Central memory CD8-positive, alpha-beta T cell (primary cell): Measurements from ENCODE around the gene ATG2A.

Source experiments
- ATAC-seq: fragments of 150-1000 bp; cut with Tn5 transposase; replicated peaks from 2 replicates; pipeline ENCODE4 v1.10.0; 2022; ENCODE audit warnings: mild to moderate bottlenecking, moderate FRiP score, moderate number of reproducible peaks; ENCODE audit not compliant: poor library complexity, severe bottlenecking; ENCODE audit errors: extremely low read depth
- DNase-seq, 2 donors: peaks; one replicate each; pipeline ENCODE4 v3.0.0; 2021; ENCODE audit warnings: low spot score in 2 of 2
- H3K27ac Mint-ChIP-seq: one replicate; pipeline ENCODE4 v1.8.0; 2022; ENCODE audit warnings: low read depth, mild to moderate bottlenecking, moderate library complexity, mixed read lengths
- H3K27me3 Mint-ChIP-seq: one replicate; pipeline ENCODE4 v1.8.0; 2022; ENCODE audit warnings: mixed read lengths
- H3K36me3 Mint-ChIP-seq: one replicate; pipeline ENCODE4 v1.8.0; 2022; ENCODE audit warnings: mild to moderate bottlenecking, moderate library complexity, mixed read lengths; ENCODE audit not compliant: insufficient read depth
- H3K4me1 Mint-ChIP-seq: one replicate; pipeline ENCODE4 v1.8.0; 2022; ENCODE audit warnings: mixed read lengths
- H3K4me3 Mint-ChIP-seq: one replicate; pipeline ENCODE4 v1.8.0; 2022; ENCODE audit warnings: mild to moderate bottlenecking, moderate library complexity, mixed read lengths
- H3K9me3 Mint-ChIP-seq: one replicate; pipeline ENCODE4 v1.8.0; 2022; ENCODE audit warnings: mixed read lengths

Gene ATG2A

GRCh38 chr11:64933213-64933934, 16.4 kb upstream of the ATG2A start:
- H3K4me3 Mint-ChIP-seq: no peak overlapping the region
- DNase-seq: no peak
- no peaks in the 10 kb centered on the region for H3K4me1 Mint-ChIP-seq
- ATAC-seq: no peak
- no peak overlapping the region for H3K27ac Mint-ChIP-seq
- no peaks in the 10 kb centered on the region for H3K9me3 Mint-ChIP-seq
- peaks cover 12% of the 10 kb centered on the region for H3K36me3 Mint-ChIP-seq
- H3K27me3 Mint-ChIP-seq: no peaks in the 10 kb centered on the region

GRCh38 chr11:64932324-64932723, 15.3 kb upstream of the ATG2A start:
- H3K9me3 Mint-ChIP-seq: no peaks in the 10 kb centered on the region
- no peak for ATAC-seq
- no peak overlapping the region for H3K27ac Mint-ChIP-seq
- peaks cover under 1% of the 10 kb centered on the region for H3K4me1 Mint-ChIP-seq
- H3K27me3 Mint-ChIP-seq: no peaks in the 10 kb centered on the region
- H3K4me3 Mint-ChIP-seq: no peak overlapping the region
- DNase-seq: no peak
- H3K36me3 Mint-ChIP-seq: peaks cover 19% of the 10 kb centered on the region

- DNase-seq (no peak), ATAC-seq (no peak)
- H3K27ac Mint-ChIP-seq: no peak overlapping the region
- no peaks in the 10 kb centered on the region for H3K27me3 Mint-ChIP-seq
- H3K9me3 Mint-ChIP-seq: no peaks in the 10 kb centered on the region
- peaks cover 5% of the 10 kb centered on the region for H3K4me1 Mint-ChIP-seq
- no peak overlapping the region for H3K4me3 Mint-ChIP-seq
- H3K36me3 Mint-ChIP-seq: peaks cover 19% of the 10 kb centered on the region
Measured at GRCh38 chr11:64931290-64931689, 14.3 kb upstream of the ATG2A start.

GRCh38 chr11:64930340-64930739, 13.3 kb upstream of the ATG2A start:
- Mint-ChIP-seq H3K27me3 (no peaks in the 10 kb centered on the region), H3K4me3 (no peak overlapping the region), H3K4me1 (peaks cover 7% of the 10 kb centered on the region), H3K27ac (no peak overlapping the region), H3K36me3 (peaks cover 19% of the 10 kb centered on the region), H3K9me3 (no peaks in the 10 kb centered on the region)
- DNase-seq (no peak), ATAC-seq (no peak)

- no peak overlapping the region for H3K4me3 Mint-ChIP-seq
- peaks cover 16% of the 10 kb centered on the region for H3K36me3 Mint-ChIP-seq
- DNase-seq (no peak), ATAC-seq (no peak)
- no peaks in the 10 kb centered on the region for H3K27me3 Mint-ChIP-seq
- no peaks in the 10 kb centered on the region for H3K9me3 Mint-ChIP-seq
- no peak overlapping the region for H3K27ac Mint-ChIP-seq
- peaks cover 14% of the 10 kb centered on the region for H3K4me1 Mint-ChIP-seq
Measured at GRCh38 chr11:64929625-64930024, 12.6 kb upstream of the ATG2A start.

- Mint-ChIP-seq H3K27me3 (no peaks in the 10 kb centered on the region), H3K36me3 (peaks cover 16% of the 10 kb centered on the region), H3K4me3 (no peak overlapping the region), H3K4me1 (peaks cover 21% of the 10 kb centered on the region), H3K27ac (no peak overlapping the region), H3K9me3 (no peaks in the 10 kb centered on the region)
- ATAC-seq (no peak), DNase-seq (no peak)
Measured at GRCh38 chr11:64928957-64929356, 11.9 kb upstream of the ATG2A start.

- Mint-ChIP-seq H3K36me3 (peaks cover 13% of the 10 kb centered on the region), H3K4me3 (peak overlapping the region; percentile 56), H3K9me3 (no peaks in the 10 kb centered on the region), H3K27ac (no peak overlapping the region), H3K27me3 (no peaks in the 10 kb centered on the region), H3K4me1 (peaks cover 25% of the 10 kb centered on the region)
- DNase-seq (no peak), ATAC-seq (no peak)
Measured at GRCh38 chr11:64926689-64927088, 9.7 kb upstream of the ATG2A start.

- no peak for ATAC-seq
- DNase-seq: no peak
- Mint-ChIP-seq H3K36me3 (peaks cover 13% of the 10 kb centered on the region), H3K9me3 (no peaks in the 10 kb centered on the region), H3K4me1 (peaks cover 25% of the 10 kb centered on the region), H3K27ac (peak overlapping the region; percentile 97), H3K27me3 (no peaks in the 10 kb centered on the region), H3K4me3 (peak overlapping the region; percentile 98)
Measured at GRCh38 chr11:64925536-64926436, 8.8 kb upstream of the ATG2A start.

GRCh38 chr11:64924910-64925284, 7.9 kb upstream of the ATG2A start:
- H3K27me3 Mint-ChIP-seq: no peaks in the 10 kb centered on the region

GRCh38 chr11:64923944-64924909, 7.2 kb upstream of the ATG2A start, which contains the start of gene PPP2R5B:
TSS of gene PPP2R5B (plus strand) at chr11:64924689. CDS start at chr11:64925735, 1,046 bp downstream.
- DNase-seq (peak; percentile 81 to 83), ATAC-seq (peak; percentile 97)
- H3K27ac Mint-ChIP-seq: peak within 1 kb of the TSS; percentile 97
- peak within 1 kb of the TSS; percentile 98 for H3K4me3 Mint-ChIP-seq
- no peaks in the 10 kb centered on the region for H3K27me3 Mint-ChIP-seq
- peaks cover 25% of the 10 kb centered on the region for H3K4me1 Mint-ChIP-seq
- peaks cover 7% of the 10 kb centered on the region for H3K36me3 Mint-ChIP-seq
- no peaks in the 10 kb centered on the region for H3K9me3 Mint-ChIP-seq

More at GRCh38 chr11:64924910-64925284, 7.9 kb upstream of the ATG2A start:
- Mint-ChIP-seq H3K4me3 (peak overlapping the region; percentile 98), H3K27ac (peak overlapping the region; percentile 97), H3K9me3 (no peaks in the 10 kb centered on the region), H3K36me3 (peaks cover 11% of the 10 kb centered on the region), H3K4me1 (peaks cover 25% of the 10 kb centered on the region)
- ATAC-seq (no peak), DNase-seq (no peak)

GRCh38 chr11:64923151-64923661, 6.2 kb upstream of the ATG2A start:
- H3K36me3 Mint-ChIP-seq: peaks cover 8% of the 10 kb centered on the region
- DNase-seq: no peak
- peaks cover 25% of the 10 kb centered on the region for H3K4me1 Mint-ChIP-seq
- no peaks in the 10 kb centered on the region for H3K9me3 Mint-ChIP-seq
- ATAC-seq: no peak
- H3K27me3 Mint-ChIP-seq: no peaks in the 10 kb centered on the region
- no peak overlapping the region for H3K27ac Mint-ChIP-seq
- peak overlapping the region; percentile 98 for H3K4me3 Mint-ChIP-seq

- Mint-ChIP-seq H3K4me1 (peaks cover 32% of the 10 kb centered on the region), H3K36me3 (peaks cover 11% of the 10 kb centered on the region), H3K27me3 (no peaks in the 10 kb centered on the region), H3K27ac (no peak overlapping the region), H3K9me3 (no peaks in the 10 kb centered on the region), H3K4me3 (no peak overlapping the region)
- DNase-seq (no peak), ATAC-seq (no peak)
Measured at GRCh38 chr11:64921384-64921783, 4.4 kb upstream of the ATG2A start.
